ENCODE measurements around the gene KRTAP10-9.
"Not testable (repeated sequence)": the region's sequence is repeated elsewhere in the genome, so short reads cannot be mapped to it uniquely, and the experiment has no call there.

The KRTAP10-9 gene

GRCh38 chr21:44628707-44629391, 2.0 kb downstream of the KRTAP10-9 start:
- Histone ChIP-seq H3K9ac (no peak overlapping the region), H3K27me3 (no peaks in the 10 kb centered on the region), H3K9me3 (replicated peaks in 1 of 11) (peaks cover 53 to 64% (median 56%) of the 10 kb centered on the region in 11 experiments), H3K36me3 (no peaks in the 10 kb centered on the region), H3K27ac (no peak overlapping the region), H4K20me1 (no peaks in the 10 kb centered on the region), H3K4me3 (no peak overlapping the region), H3K4me2 (no peak overlapping the region), H3K4me1 (peaks cover 0 to 21% (median 13%) of the 10 kb centered on the region in 10 experiments; a peak in 16 of 20 replicates)
- TF ChIP-seq Cebpa-rat (IDR thresholded peaks at IDR 0.05) = no peak

- Histone ChIP-seq H3K9ac (no peak overlapping the region), H3K27ac (no peak overlapping the region), H3K36me3 (no peaks in the 10 kb centered on the region), H3K4me3 (no peak overlapping the region), H3K4me1 (peaks cover 0 to 21% (median 13%) of the 10 kb centered on the region in 10 experiments; a peak in 16 of 20 replicates), H3K27me3 (no peaks in the 10 kb centered on the region), H4K20me1 (no peaks in the 10 kb centered on the region), H3K9me3 (replicated peaks in 1 of 11) (peaks cover 37 to 51% (median 40%) of the 10 kb centered on the region in 11 experiments), H3K4me2 (peak overlapping the region in 9 of 11 experiments; percentile 3 to 64 (median 34); a peak in 14 of 22 replicates)
- no peak for TF ChIP-seq Cebpa-rat (IDR thresholded peaks at IDR 0.05)
Measured at GRCh38 chr21:44630440-44630839, 3.5 kb downstream of the KRTAP10-9 start.

- H3K36me3 ChIP-seq = no peaks in the 10 kb centered on the region
- peaks cover 32 to 42% (median 35%) of the 10 kb centered on the region in 11 experiments for H3K9me3 ChIP-seq (replicated peaks in 1 of 11)
- H3K4me2 ChIP-seq = no peak overlapping the region
- H3K27me3 ChIP-seq = no peaks in the 10 kb centered on the region
- no peak overlapping the region for H3K9ac ChIP-seq
- H3K27ac ChIP-seq = no peak overlapping the region
- peaks cover 0 to 19% (median 13%) of the 10 kb centered on the region in 10 experiments; a peak in 16 of 20 replicates for H3K4me1 ChIP-seq
- TF ChIP-seq Cebpa-rat (IDR thresholded peaks at IDR 0.05) = no peak
- H4K20me1 ChIP-seq = no peaks in the 10 kb centered on the region
- no peak overlapping the region for H3K4me3 ChIP-seq
Measured at GRCh38 chr21:44632067-44632466, 5.2 kb downstream of the KRTAP10-9 start.

GRCh38 chr21:44636209-44637017, 9.5 kb downstream of the KRTAP10-9 start:
- no peaks in the 10 kb centered on the region for H3K36me3 ChIP-seq
- H3K4me1 ChIP-seq = no peaks in the 10 kb centered on the region
- H4K20me1 ChIP-seq = no peaks in the 10 kb centered on the region
- H3K9ac ChIP-seq = no peak overlapping the region
- H3K4me3 ChIP-seq = no peak overlapping the region
- H3K27ac ChIP-seq = no peak overlapping the region
- TF ChIP-seq Cebpa-rat (IDR thresholded peaks at IDR 0.05) = no peak
- H3K4me2 ChIP-seq = no peak overlapping the region
- H3K27me3 ChIP-seq = no peaks in the 10 kb centered on the region
- peaks cover 29 to 38% (median 32%) of the 10 kb centered on the region in 11 experiments for H3K9me3 ChIP-seq (replicated peaks in 1 of 11)

- no peak within 1 kb of the TSS for H3K27ac ChIP-seq
- no peaks in the 10 kb centered on the region for H3K4me1 ChIP-seq
- H3K9me3 ChIP-seq (replicated peaks in 1 of 11) = peaks cover 29 to 38% (median 31%) of the 10 kb centered on the region in 11 experiments
- TF ChIP-seq Cebpa-rat (IDR thresholded peaks at IDR 0.05) = no peak
- H3K4me3 ChIP-seq = no peak within 1 kb of the TSS
- H3K36me3 ChIP-seq = no peaks in the 10 kb centered on the region
- no peaks in the 10 kb centered on the region for H3K27me3 ChIP-seq
- no peak within 1 kb of the TSS for H3K9ac ChIP-seq
- no peaks in the 10 kb centered on the region for H4K20me1 ChIP-seq
- H3K4me2 ChIP-seq = no peak within 1 kb of the TSS
Measured at GRCh38 chr21:44637018-44637850, 10.3 kb downstream of the KRTAP10-9 start, which contains the start of gene KRTAP10-10. Gene KRTAP10-10 (plus strand): TSS chr21:44637356. CDS start chr21:44637418, 62 bp downstream.

- not testable (repeated sequence) for H3K4me2 ChIP-seq, H3K4me1 ChIP-seq, H3K4me3 ChIP-seq, H3K9ac ChIP-seq, H3K27ac ChIP-seq, H3K27me3 ChIP-seq, H3K36me3 ChIP-seq, H4K20me1 ChIP-seq
- peaks cover 31 to 40% (median 32%) of the 10 kb centered on the region in 11 experiments for H3K9me3 ChIP-seq (replicated peaks in 1 of 11)
Measured at GRCh38 chr21:44637851-44638348, 11.0 kb downstream of the KRTAP10-9 start.

- peaks cover 39 to 48% (median 40%) of the 10 kb centered on the region in 11 experiments for H3K9me3 ChIP-seq (replicated peaks in 1 of 11)
- H3K4me2 ChIP-seq, H3K4me3 ChIP-seq, H3K4me1 ChIP-seq, H3K27ac ChIP-seq, H3K36me3 ChIP-seq, H3K9ac ChIP-seq, H4K20me1 ChIP-seq, H3K27me3 ChIP-seq: not testable (repeated sequence)
Measured at GRCh38 chr21:44638506-44639330, 11.8 kb downstream of the KRTAP10-9 start.

- Histone ChIP-seq H3K27me3 (no peaks in the 10 kb centered on the region), H3K4me1 (no peaks in the 10 kb centered on the region), H3K4me3 (no peak overlapping the region), H3K4me2 (no peak overlapping the region), H3K9me3 (replicated peaks in 1 of 11) (peaks cover 45 to 50% (median 46%) of the 10 kb centered on the region in 11 experiments), H3K27ac (no peak overlapping the region), H4K20me1 (no peaks in the 10 kb centered on the region), H3K36me3 (no peaks in the 10 kb centered on the region), H3K9ac (no peak overlapping the region)
- TF ChIP-seq Cebpa-rat (IDR thresholded peaks at IDR 0.05) = no peak
Measured at GRCh38 chr21:44639331-44639655, 12.4 kb downstream of the KRTAP10-9 start.

Data from BLaER1 treated with 17β-estradiol and CSF1 and Interleukin-3, amounts not matched to agents 10 nM and 100 nM (cell line).